ENCODE results near the gene MIA3. TPM values are rescaled to one million over a fixed set of nuclear protein-coding genes. Genes with fewer than 3 reads are reported as not detected.

Gene MIA3
- polyA plus RNA-seq, 1 donor from 2014 or later = 26.9 TPM

DNA sequence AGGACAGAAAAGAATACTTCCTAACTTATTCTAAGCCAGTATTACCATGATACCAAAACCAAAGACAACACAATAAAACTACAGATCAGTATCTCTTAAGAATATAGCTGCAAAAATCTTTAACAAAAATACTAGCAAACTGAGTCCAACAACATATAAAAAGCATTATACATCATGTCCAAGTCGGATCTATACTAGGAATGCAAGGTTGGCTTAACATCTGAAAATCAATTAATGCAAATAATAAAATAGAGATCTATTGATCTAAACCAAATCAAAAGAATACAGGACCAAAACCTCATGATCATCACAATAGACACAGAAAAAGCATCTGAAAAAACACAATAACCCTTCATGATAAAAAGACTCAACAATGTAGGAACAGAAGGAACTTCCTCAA lies 47.1 kb upstream of the MIA3 start:
- Histone ChIP-seq H3K4me3 (ENCODE audit: low read length) (no peak overlapping the region), H3K27me3 (ENCODE audit: insufficient read depth, low read depth, low read length) (no peaks in the 10 kb centered on the region), H4K20me1 (ENCODE audit: insufficient read depth) (no peaks in the 10 kb centered on the region), H3K4me2 (ENCODE audit: low read length) (no peak overlapping the region), H3K27ac (ENCODE audit: low read length) (no peak overlapping the region), H3K9me3 (ENCODE audit: low read length) (no peaks in the 10 kb centered on the region), H3K9me2 (ENCODE audit: insufficient read depth, low read length) (no peaks in the 10 kb centered on the region), H3K9ac (ENCODE audit: low read length) (no peak overlapping the region), H3K36me3 (ENCODE audit: insufficient read depth, low read length) (peaks cover 10% of the 10 kb centered on the region), H3F3A (ENCODE audit: insufficient read depth, low read length, poor library complexity, severe bottlenecking) (no peaks in the 10 kb centered on the region), H2AFZ (ENCODE audit: low read depth, low read length) (no peak overlapping the region), H3K79me2 (replicated peaks; ENCODE audit: insufficient read depth, low read length) (no peaks in the 10 kb centered on the region)
- TF ChIP-seq, protein P1, sequence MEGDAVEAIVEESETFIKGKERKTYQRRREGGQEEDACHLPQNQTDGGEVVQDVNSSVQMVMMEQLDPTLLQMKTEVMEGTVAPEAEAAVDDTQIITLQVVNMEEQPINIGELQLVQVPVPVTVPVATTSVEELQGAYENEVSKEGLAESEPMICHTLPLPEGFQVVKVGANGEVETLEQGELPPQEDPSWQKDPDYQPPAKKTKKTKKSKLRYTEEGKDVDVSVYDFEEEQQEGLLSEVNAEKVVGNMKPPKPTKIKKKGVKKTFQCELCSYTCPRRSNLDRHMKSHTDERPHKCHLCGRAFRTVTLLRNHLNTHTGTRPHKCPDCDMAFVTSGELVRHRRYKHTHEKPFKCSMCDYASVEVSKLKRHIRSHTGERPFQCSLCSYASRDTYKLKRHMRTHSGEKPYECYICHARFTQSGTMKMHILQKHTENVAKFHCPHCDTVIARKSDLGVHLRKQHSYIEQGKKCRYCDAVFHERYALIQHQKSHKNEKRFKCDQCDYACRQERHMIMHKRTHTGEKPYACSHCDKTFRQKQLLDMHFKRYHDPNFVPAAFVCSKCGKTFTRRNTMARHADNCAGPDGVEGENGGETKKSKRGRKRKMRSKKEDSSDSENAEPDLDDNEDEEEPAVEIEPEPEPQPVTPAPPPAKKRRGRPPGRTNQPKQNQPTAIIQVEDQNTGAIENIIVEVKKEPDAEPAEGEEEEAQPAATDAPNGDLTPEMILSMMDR (IDR thresholded peaks at IDR 0.05; ENCODE audit: poor library complexity, severe bottlenecking) = no peak
- no peak for TF ChIP-seq RAD21 (conservative IDR thresholded peaks at IDR 0.05)
- TF ChIP-seq MXI1 (conservative IDR thresholded peaks at IDR 0.05; ENCODE audit: poor library complexity, severe bottlenecking) = no peak
- TF ChIP-seq, protein P2, sequence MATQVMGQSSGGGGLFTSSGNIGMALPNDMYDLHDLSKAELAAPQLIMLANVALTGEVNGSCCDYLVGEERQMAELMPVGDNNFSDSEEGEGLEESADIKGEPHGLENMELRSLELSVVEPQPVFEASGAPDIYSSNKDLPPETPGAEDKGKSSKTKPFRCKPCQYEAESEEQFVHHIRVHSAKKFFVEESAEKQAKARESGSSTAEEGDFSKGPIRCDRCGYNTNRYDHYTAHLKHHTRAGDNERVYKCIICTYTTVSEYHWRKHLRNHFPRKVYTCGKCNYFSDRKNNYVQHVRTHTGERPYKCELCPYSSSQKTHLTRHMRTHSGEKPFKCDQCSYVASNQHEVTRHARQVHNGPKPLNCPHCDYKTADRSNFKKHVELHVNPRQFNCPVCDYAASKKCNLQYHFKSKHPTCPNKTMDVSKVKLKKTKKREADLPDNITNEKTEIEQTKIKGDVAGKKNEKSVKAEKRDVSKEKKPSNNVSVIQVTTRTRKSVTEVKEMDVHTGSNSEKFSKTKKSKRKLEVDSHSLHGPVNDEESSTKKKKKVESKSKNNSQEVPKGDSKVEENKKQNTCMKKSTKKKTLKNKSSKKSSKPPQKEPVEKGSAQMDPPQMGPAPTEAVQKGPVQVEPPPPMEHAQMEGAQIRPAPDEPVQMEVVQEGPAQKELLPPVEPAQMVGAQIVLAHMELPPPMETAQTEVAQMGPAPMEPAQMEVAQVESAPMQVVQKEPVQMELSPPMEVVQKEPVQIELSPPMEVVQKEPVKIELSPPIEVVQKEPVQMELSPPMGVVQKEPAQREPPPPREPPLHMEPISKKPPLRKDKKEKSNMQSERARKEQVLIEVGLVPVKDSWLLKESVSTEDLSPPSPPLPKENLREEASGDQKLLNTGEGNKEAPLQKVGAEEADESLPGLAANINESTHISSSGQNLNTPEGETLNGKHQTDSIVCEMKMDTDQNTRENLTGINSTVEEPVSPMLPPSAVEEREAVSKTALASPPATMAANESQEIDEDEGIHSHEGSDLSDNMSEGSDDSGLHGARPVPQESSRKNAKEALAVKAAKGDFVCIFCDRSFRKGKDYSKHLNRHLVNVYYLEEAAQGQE (IDR thresholded peaks at IDR 0.05; ENCODE audit: borderline replicate concordance) = no peak
- no peak for TF ChIP-seq SMC3 (conservative IDR thresholded peaks at IDR 0.05; ENCODE audit: poor library complexity)
- no peak for TF ChIP-seq EZH2 (IDR thresholded peaks at IDR 0.05; ENCODE audit: borderline replicate concordance, insufficient read depth, low read length, poor library complexity, severe bottlenecking)
- no peak for TF ChIP-seq TAF1 (IDR thresholded peaks at IDR 0.05; ENCODE audit: low read depth)
- no peak for TF ChIP-seq EP300 (conservative IDR thresholded peaks at IDR 0.05; ENCODE audit: poor library complexity, severe bottlenecking)
- TF ChIP-seq POLR2AphosphoS5 (IDR thresholded peaks at IDR 0.05) = no peak

DNA sequence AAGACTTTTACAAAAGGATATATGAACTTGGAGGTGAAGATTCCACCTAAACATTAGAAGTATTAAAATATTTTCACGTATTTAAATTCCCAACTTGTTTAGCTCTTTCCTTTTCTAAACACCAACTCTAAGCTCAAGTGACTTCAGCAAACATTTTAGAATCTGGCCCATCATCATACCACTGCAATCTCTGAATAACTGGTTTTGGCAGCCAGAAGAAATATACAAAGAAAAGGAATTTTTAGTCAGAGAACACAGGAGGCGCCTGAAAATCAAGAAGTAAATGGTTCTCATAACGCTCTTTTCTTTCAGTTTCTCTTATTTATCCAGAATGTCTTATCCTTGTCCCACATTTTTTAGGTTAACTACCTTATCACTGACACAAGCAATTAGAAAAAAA lies 38.6 kb upstream of the MIA3 start:
- Histone ChIP-seq H3K4me3 (ENCODE audit: low read length) (no peak overlapping the region), H4K20me1 (ENCODE audit: insufficient read depth) (no peaks in the 10 kb centered on the region), H3K9ac (ENCODE audit: low read length) (no peak overlapping the region), H3K27me3 (ENCODE audit: insufficient read depth, low read depth, low read length) (no peaks in the 10 kb centered on the region), H3K9me2 (ENCODE audit: insufficient read depth, low read length) (no peaks in the 10 kb centered on the region), H3K27ac (ENCODE audit: low read length) (no peak overlapping the region), H3K36me3 (ENCODE audit: insufficient read depth, low read length) (peaks cover 22% of the 10 kb centered on the region), H3K79me2 (replicated peaks; ENCODE audit: insufficient read depth, low read length) (no peaks in the 10 kb centered on the region), H2AFZ (ENCODE audit: low read depth, low read length) (no peak overlapping the region), H3K4me2 (ENCODE audit: low read length) (no peak overlapping the region), H3F3A (ENCODE audit: insufficient read depth, low read length, poor library complexity, severe bottlenecking) (no peaks in the 10 kb centered on the region), H3K9me3 (ENCODE audit: low read length) (no peaks in the 10 kb centered on the region)
- TF ChIP-seq POLR2AphosphoS5 (IDR thresholded peaks at IDR 0.05) (no peak), TAF1 (IDR thresholded peaks at IDR 0.05; ENCODE audit: low read depth) (no peak), EP300 (conservative IDR thresholded peaks at IDR 0.05; ENCODE audit: poor library complexity, severe bottlenecking) (no peak), EZH2 (IDR thresholded peaks at IDR 0.05; ENCODE audit: borderline replicate concordance, insufficient read depth, low read length, poor library complexity, severe bottlenecking) (no peak), MXI1 (conservative IDR thresholded peaks at IDR 0.05; ENCODE audit: poor library complexity, severe bottlenecking) (no peak), RAD21 (conservative IDR thresholded peaks at IDR 0.05) (no peak)
- TF ChIP-seq, protein P2 (IDR thresholded peaks at IDR 0.05; ENCODE audit: borderline replicate concordance) = no peak
- TF ChIP-seq, protein P1 (IDR thresholded peaks at IDR 0.05; ENCODE audit: poor library complexity, severe bottlenecking) = no peak

Data from neural cell (in vitro differentiated cells).